Measurements from ENCODE around the gene ARTN.

The ARTN gene, protein sequence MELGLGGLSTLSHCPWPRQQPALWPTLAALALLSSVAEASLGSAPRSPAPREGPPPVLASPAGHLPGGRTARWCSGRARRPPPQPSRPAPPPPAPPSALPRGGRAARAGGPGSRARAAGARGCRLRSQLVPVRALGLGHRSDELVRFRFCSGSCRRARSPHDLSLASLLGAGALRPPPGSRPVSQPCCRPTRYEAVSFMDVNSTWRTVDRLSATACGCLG

DNA sequence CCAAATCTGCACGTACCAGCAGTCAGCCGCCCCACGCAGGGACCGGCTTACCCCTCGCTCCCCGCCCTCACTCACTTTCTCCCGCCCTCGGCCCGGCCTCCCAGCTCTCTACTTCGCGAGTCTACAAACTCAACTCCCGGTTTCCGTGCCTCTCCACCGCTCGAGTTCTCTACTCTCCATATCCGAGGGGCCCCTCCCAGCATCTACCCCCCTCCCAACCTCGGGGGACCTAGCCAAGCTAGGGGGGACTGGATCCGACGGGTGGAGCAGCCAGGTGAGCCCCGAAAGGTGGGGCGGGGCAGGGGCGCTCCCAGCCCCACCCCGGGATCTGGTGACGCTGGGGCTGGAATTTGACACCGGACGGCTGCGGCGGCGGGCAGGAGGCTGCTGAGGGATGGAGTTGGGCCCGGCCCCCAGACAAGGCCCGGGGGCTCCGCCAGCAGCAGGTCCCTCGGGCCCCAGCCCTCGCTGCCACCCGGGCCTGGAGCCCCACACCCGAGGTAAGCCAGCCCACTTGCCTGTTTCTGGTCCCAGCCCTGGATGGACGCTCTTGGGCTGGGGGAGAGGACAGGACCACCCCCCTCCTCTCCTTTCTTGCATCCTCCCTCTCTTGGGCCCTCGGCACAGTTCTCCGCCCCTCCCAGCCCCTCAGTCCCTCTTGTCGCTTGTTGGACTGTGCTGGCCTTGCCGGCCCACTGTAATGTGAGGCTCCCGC is at the start of gene ARTN:
Gene ARTN (plus strand): TSS at position 416 of the 715 bp plus-strand sequence. CDS start 1,856 bp downstream, outside the sequence.
- no peak for FAIRE-seq

DNA sequence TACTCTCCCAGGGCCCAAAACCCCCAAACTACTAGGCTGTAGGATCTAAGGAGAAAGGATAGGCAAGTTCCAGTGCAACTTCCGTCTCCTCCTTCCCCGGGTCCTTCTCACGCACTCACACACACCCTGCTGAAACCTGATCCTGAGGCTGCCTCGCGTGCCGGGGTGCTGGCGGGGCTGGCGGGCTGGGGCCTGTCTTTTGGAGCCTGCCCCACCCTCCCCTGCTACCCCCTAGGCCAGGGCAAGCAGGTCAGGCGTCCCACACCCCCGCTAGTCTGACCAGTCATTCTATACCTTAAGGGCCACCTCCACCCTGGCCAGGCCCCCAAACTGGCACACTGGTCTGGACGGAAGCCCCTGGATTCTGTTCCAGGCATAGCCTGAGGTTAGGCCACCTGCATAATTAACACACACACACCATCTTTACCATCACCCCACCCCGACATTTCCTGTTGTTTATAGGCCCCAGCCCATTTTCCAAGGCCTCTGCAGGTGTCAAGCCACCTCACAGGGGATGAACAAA is 48.3 kb upstream of the ARTN start:
- no peak for FAIRE-seq

DNA sequence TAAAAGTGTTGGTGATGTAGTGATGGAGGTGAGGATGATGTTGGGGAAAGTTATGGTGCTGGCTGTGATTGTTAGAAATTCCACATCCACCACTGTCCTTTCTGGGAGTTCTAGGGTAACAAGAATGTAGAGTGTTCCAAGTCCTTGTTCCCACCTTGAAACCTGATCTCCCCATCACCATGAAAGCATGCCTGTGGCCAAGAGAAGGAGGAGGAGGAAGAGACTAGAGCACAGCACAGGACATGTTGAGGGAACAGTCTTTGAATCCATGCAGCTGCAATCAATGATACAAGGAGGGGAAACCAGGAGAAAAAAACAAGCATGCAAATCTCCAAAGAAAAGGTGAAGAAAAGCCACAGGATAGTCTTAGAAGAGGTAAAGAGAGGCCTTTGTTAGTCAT is 45.9 kb upstream of the ARTN start:
- no peak for FAIRE-seq

DNA sequence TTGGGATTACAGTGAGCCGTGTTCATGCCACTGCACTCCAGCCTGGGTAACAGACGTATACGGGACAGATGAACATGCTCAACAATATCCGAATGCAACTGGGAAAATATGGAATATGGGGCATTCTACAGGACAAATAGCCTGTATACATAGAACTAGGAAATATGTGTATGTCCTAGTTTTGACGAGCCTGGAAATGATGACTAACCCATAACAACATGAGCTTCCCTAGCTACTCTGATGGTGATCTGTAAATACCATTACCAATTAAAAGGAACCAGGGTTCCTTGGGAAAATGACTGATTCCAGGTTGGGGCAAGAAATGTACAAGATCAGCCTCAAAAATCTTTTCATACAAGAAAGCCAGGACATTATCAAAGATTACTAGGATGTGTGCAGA is 42.8 kb upstream of the ARTN start:
- no peak for FAIRE-seq

DNA sequence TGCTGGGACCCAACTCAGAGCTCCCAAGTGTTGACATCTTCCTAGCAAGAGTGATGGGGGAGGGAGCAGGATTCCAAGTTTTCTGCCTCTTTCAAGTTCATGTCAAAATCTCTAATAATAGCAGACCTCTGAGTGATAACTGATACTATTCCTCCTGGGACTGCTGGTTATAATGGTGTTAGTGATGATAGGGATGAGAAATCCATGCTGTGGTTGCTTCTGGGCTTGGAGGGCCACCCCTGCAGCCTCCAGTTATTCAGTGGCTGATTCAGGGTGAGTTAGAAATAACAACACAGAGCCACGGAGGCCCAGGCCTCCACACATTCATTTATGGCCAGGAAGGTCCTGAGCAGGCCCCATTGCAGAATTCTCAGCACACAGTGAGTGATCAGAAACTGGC is 40.6 kb upstream of the ARTN start:
- no peak for FAIRE-seq

DNA sequence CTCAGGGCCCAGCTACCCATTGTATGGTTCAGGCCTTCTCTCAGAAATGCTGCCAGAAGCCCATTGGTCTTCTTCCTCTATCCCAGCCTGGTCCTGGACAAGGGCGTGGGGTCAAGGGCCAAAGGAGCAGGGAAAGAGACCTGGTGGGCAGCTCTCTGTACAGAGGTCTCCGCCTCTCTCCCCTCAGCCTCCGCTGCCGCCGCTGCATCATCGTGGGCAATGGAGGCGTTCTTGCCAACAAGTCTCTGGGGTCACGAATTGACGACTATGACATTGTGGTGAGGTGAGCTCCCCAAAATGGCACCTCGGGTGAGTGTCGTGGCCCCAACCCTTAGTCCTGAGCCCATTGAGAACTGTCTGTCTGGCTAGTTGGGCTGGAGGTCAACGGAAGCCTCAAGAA is 34.6 kb upstream of the ARTN start:
- FAIRE-seq, result no peak

DNA sequence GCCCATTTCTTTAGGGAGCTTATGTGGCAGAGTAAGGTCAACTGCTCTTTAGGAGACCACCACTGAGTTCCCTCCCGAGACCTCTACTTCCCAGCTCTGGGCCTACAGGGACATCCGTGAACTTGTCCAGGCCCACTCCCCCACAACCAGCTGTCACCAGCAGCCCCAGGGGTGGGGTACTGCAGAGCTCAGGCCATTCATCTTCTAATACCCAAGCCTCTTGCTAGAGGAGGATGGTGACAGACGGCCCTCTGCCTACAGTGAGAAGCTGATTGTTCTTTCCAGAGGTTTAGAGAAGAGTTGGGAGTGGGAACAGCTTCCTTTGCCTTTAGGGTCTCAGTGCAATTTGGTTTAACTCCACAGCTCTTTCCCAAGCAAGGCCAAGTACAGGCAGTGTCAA is 33.2 kb upstream of the ARTN start:
- no peak for FAIRE-seq

DNA sequence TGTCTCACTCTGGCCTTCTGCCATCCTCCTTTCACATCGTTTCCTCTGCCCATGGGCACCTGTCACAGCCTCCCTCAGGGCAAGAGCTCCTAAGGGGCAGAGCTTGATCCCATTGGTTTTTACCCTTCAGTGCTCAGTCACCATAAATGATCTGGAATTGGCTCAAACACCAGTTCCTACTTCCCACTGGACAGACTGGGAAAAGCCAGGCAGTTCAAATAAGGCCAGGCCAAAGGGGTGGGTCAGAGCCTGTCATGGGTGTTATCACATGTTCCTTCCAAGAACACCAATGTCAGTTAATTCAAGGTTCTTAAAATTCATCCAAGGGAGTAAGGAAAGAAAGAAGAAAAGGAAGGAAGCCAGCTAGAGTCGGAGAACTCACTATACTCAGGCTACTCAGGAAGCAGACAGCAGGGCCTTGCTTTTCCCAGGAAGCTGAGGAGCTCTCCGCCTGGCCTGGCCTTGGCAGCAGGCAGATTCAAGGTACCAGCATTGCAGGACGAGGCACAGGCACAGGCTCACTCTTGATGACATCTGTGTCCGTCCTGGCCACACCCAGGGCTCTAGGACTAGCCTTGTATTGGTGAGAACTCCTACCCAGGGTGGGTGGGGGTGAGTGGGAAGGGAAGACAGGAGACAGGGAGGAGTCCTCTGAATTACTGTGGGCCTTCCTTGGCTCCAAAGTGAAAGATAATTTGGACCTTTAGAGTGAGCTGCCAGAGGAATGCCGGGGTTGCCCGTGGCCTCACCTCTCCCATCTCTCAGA is 32.2 kb upstream of the ARTN start:
- FAIRE-seq, result no peak

DNA sequence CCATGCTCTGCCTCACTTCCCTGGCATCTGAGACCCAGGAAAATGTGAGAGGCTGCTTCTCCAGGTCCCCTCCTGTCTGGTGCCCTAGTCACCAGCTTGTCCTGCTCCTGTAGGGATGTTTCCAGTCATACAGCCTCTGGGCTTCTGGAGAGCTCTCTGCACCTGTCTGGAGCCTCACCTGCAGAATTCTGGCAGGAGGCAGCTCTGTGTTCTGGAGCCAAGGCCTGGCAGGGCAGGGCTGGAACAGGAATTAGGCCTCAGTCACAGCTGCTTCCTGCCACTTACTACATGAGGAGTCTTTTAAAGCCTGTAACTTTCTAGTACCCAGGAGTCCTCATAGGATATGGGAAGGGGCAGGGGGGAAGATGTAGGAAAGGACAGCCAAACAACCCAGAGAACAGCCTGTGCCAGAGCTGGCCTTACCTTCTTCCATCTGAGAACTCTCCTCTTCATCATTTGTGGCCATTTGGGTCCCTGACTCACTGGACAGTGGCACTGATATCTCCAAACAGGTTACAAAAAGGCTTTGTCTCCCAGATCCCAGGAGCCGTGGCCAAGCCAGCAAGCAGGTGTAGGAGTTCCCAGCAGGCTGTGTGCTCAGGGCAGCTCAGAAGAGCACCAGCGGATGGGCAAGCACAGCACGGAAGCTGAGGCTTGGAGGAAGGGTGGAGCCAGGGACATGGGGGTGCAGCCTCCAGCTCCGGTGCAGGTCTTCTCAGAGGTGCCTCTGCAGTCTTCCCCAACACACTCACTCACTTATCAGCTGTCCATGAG is 31.4 kb upstream of the ARTN start:
- FAIRE-seq, result no peak

DNA sequence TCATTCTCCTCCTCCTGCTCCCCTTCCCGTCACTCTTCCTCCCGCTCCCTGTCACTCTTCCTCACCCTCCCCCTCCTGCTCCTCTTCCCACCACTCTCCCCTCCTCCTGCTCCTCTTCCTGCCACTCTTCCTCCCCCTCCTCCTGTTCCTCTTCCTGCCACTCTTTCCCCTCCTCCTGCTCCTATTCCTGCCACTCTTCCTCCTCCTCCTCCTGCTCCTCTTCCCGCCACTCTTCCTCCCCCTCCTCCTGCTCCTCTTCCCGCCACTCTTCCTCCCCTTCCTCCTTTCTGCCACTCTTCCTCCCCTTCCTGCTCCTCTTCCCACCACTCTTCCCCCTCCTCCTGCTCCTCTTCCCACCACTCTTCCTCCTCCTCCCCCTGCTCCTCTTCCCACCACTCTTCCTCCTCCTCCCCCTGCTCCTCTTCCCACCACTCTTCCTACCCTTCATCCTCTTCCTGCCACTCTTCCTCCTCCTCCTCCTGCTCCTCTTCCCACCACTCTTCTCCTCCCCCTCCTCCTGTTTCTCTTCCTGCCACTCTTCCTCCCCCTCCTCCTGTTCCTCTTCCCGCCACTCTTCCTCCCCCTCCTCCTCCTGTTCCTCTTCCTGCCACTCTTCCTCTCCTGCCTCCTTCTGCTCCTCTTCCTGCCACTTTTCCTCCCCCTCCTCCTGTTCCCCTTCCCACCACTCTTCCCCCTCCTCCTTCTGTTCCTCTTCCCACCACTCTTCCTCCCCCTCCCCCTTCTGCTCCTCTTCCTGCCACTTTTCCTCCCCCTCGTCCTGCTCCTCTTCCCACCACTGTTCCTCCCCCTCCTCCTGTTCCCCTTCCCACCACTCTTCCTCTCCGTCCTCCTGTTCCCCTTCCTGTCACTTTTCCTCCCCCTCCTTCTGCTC is 28.7 kb upstream of the ARTN start:
- no peak for FAIRE-seq

DNA sequence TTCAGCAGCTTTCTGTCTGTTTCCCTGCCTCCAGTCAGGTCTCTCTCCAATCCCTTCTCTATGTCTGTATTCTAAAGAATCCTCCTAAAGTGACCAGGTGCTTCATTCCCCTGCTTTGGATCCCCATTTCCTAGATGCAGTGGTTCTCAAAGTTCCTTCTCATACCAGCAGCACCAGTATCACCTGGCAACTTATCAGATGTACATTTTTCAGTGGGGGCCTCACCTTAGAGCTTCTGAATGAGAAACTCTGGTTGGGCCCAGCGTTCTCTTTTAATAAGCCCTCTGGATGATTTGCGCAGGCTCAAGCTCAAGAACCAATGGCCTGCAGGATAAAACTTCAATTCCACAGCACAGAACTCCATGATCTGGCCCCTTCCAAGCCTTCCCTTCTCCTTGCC is 25.4 kb upstream of the ARTN start:
- FAIRE-seq, result no peak

DNA sequence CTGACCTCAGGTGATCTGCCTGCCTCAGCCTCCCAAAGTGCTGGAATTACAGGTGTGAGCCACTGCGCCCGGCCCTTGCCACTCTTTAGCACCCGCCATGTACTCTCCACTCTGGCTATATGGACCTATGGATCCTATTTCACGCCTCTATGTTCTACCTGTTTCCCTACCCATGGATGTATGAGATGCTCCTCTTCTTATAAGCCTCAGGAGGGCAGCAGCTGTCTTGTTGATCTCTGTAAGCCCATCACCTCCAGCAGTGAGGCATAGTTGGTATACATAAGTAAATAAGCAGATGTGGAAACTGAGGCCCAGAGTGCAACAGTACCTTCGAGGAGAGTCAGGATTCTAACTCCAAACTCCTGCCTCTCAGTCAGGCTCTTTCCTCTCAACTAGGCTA is 24.7 kb upstream of the ARTN start:
- no peak for FAIRE-seq

DNA sequence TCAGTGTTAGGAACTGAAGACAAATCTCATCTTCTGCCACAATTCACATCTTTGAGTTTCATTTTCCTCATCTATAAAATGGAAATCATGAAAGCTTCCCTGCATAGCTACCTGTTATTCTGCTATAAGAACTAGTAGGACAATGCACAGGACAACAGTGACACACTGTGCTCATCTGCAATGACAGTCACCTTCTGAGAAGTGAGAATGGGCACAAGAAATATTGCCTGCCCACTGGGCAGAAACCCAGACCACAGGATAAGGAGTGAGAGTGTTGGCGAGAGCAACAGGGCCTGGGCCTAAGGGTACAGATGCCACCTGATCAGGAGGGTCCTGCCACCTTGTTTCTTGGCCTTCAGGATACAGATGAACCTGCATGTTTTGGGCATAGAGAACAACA is 23.3 kb upstream of the ARTN start:
- FAIRE-seq, result no peak

DNA sequence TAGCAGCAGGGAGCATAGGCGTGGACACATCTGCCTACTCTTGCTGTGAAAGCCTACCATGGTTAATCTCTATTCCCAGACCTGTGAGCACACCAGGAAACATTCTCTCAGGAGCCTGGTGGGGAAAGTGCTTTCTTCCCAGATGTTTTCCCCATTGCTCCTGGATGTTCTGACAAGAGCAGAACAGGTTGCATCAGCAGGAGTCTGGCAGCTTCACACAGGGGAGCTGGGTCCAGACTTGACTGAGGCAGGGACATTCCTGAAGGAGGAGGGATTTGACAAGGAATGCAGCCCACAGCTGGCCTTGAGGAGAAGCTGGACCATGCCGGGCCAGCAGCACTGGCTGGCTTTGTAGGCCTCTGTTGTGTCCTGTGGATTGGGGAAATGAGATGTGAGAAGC is 21.0 kb upstream of the ARTN start:
- no peak for FAIRE-seq

DNA sequence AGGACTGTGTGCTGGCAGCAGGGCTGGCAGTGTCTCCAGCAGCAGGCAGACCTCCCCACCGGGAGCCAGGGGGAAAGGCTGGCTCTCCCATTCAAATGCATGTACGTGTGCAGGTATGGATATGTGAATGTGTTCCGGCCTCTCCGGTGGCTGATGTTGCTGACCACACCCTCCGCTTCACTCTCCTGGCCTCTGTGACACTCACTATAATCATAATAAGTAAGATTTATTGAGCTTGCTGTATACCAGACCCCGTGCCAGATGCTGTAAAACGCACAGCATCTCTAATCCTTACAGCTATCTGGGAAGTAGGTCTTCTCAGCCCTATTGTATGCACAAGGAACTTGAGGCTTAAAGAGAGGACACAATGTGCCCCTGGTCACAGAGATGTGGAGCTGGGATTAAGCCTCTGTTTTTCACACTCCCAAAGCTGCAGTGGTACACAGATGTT is 20.5 kb upstream of the ARTN start:
- no peak for FAIRE-seq

DNA sequence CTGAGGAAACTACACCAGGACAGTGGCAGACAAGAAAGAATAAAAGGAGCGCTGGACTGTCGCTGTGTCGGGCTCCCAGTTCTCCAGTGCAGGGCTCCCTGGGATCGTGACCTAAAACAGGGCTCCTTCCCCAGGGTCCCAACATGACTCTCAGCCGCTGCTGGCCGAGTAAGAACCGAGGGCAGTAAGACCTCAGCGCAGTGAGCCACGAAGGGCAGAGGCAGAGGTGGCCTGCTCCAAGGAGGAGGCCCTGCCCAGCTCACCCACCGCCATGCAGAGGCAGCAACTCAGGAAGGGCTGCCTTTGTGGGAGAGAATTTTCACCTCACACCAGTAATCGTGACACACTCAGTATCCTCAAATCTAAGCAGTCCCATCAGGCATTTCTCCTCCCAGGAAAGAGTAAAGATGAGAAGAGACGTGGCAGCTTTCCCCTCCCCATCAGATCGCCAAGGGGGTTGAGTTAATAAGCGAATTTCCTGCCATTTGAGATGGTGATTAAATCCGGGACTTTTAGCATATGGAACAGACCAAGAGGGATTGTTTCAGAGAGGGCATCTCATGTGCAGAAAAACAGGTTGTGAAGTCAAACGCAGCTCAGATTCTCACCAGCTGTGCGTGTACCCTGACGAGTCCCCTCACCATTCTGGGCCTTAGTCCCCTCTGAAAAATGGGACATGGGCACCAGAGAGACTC is 19.8 kb upstream of the ARTN start:
- FAIRE-seq, result no peak

DNA sequence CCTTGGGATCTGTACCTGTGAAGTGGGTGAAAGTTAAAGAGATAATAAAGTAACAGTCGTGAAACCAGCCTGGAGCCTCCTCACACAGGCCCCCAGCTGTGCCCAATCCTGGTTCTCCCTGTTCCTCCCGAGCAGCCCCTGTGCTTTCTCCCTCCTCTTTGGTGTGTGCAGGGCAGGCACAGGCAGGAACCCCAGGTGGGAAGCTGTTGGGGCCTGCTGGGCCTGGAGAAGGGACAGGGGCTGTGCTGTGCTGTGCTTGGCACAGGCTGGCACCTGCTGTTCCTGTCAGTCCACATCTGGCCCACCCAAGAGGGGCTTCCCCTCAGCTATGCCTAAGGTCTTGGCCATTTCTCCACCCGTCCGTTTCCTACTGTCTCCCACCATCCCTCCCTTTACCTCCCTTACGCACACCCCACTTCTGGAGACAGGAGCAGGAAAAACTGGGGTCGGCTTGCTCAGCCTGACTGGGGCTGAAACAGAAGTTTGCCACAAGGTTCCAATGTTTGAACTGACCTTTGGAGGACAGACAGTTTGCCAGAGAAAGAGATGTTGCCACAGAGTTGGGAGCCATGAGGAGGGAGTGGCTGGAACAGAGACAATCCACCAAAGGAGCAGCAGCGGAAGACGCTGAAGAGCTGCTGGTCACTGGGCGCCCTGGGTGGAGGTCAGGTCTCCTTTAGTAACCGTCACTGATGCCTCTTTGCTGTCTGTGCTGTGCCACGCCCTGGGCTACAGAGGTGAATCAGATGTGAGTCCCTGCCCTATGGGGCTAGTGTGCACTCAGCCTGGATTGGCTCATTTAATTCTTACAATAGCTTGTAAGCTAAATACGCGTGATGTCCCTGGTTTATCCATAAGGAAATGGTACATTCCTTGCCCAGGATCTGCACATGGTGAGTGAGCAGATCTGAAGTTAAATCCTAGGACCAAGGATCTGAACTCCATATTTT is 18.8 kb upstream of the ARTN start:
- no peak for FAIRE-seq

DNA sequence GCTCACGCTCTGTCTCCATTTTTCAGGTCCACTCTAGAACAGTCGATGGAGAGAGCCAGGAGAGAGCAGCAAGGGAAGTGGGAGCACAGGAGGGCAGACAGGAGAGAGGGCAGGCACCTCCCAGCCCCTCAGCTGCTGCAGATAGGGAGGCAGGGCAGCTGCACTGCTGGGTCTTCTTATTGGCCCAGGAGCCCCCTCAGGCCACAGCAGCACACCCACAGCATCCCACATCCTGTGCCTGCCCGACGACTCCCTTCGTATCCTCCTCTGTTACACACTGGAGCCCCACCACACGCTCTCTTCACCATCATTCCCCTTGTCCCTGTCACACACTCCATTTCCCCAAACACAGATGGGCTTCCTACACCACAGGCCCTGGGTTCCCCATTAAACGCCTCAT is 13.7 kb upstream of the ARTN start:
- no peak for FAIRE-seq

DNA sequence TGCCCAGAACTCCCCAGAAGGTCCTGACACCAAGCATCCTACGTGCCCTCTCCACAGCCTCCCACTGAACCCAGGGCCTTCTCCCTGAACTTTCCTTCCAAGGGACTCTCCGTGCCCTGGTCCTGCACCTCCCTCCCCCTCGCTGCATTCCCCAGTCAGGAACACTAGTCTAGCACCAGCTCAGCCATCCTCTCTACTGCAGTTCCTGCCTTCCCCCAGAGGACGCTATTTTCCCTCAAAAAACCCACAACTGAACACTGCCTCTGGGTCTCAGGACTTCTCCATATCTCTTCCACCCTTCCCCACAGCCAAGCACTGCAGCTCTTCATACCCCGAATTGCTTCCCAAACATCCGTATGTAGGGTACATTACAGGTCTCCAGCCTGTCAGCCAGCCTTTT is 12.6 kb upstream of the ARTN start:
- no peak for FAIRE-seq

DNA sequence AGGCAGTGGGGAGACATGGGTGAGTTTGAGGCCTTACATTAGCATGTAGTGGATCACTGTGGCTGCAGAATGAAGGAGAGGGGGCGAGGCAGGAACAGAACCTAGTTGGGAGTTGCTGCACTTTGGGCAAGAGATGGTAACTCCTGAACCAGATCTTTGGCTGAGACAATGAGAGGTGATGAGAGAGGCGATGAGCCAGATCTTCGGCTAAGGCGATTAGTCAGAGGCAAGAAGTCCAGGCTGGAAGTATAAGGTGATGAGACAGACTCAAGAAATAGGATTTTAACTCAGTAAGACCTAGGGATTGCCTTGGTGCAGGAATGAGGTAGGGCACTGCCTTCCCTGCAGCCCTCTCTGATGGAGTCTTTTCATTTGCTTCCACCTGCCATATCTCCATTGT is 9.1 kb upstream of the ARTN start:
- no peak for FAIRE-seq
